Endodermal cell (in vitro differentiated cells): ENCODE results near the gene EPHA5. TPM values are rescaled to one million over a fixed set of nuclear protein-coding genes. Genes with fewer than 3 reads are reported as not detected.

ENCODE experiments used
- DNase-seq: peaks from one replicate; pipeline ENCODE4 v3.0.0-alpha.2; 2017
- H3K27ac ChIP-seq: 2 replicates; pipeline ENCODE4 v1.5.1; 2013; ENCODE audit warnings: mild to moderate bottlenecking, low read depth, low read length, moderate library complexity
- H3K27me3 ChIP-seq: 2 replicates; pipeline ENCODE4 v1.6.1; 2013; ENCODE audit warnings: mild to moderate bottlenecking, low read length, moderate library complexity; ENCODE audit not compliant: insufficient read depth, control insufficient read depth, poor library complexity, severe bottlenecking
- H3K36me3 ChIP-seq: 2 replicates; pipeline ENCODE4 v1.7.0; 2013; ENCODE audit warnings: mild to moderate bottlenecking, low read length, moderate library complexity; ENCODE audit not compliant: control insufficient read depth, insufficient read depth
- H3K4me1 ChIP-seq: one replicate; pipeline ENCODE4 v1.7.0; 2013; ENCODE audit warnings: low read length; ENCODE audit not compliant: control insufficient read depth, insufficient read depth
- H3K4me3 ChIP-seq: 2 replicates; pipeline ENCODE4 v1.5.1; 2013; ENCODE audit warnings: mild to moderate bottlenecking, low read length, moderate library complexity
- H3K9ac ChIP-seq: 2 replicates; pipeline ENCODE4 v1.6.1; 2013; ENCODE audit warnings: mild to moderate bottlenecking, low read length, moderate library complexity; ENCODE audit not compliant: poor library complexity, severe bottlenecking; ENCODE audit errors: extremely low read depth
- H3K9me3 ChIP-seq: 2 replicates; pipeline ENCODE4 v1.6.1; 2013; ENCODE audit warnings: mild to moderate bottlenecking, low read length, moderate library complexity; ENCODE audit not compliant: control insufficient read depth
- H3K27ac Mint-ChIP-seq: 2 replicates; pipeline ENCODE4 v1.8.0; 2020; ENCODE audit warnings: mixed read lengths
- H3K27me3 Mint-ChIP-seq: 2 replicates; pipeline ENCODE4 v1.8.0; 2021; ENCODE audit warnings: mild to moderate bottlenecking, mixed read lengths; ENCODE audit not compliant: insufficient read depth
- H3K36me3 Mint-ChIP-seq: 2 replicates; pipeline ENCODE4 v1.8.0; 2020; ENCODE audit warnings: low read depth, mixed read lengths
- H3K4me1 Mint-ChIP-seq: 2 replicates; pipeline ENCODE4 v1.8.0; 2020; ENCODE audit warnings: mixed read lengths
- H3K4me3 Mint-ChIP-seq: 2 replicates; pipeline ENCODE4 v1.8.0; 2020; ENCODE audit warnings: mild to moderate bottlenecking, moderate library complexity, mixed read lengths
- H3K9me3 Mint-ChIP-seq: 2 replicates; pipeline ENCODE4 v1.8.0; 2020; ENCODE audit warnings: mild to moderate bottlenecking, mixed read lengths
- WGBS, 2 experiments: methylation state at CpG; one replicate each; pipeline versions ENCODE4 v1.1.5 to v1.1.7; 2013; ENCODE audit warnings: missing lambda C conversion rate in 2 of 2, mixed read lengths in 1 of 2; ENCODE audit not compliant: insufficient coverage in 1 of 2, insufficient read length in 1 of 2; 5-methylcytosine and 5-hydroxymethylcytosine counted together
- total RNA-seq, 2 donors: library from RNA; stranded (reverse); fragmentation: NEBNext Ultra II Directional in 1 of 2; extraction: Animal tissue kit (Norgen Biotek cat#: 25700) in 1 of 2; gene quantifications; 2 replicates in 1 of 2; 3 replicates in 1 of 2; pipeline ENCODE4 v1.2.1, GENCODE V29; 2021
- TF ChIP-seq, protein P1 (sequence below): fragments of 200-600 bp; sonication (generic); conservative IDR thresholded peaks from 2 replicates; pipeline ENCODE4 v1.5.0; 2021; ENCODE audit warnings: antibody characterized with exemption, mild to moderate bottlenecking

EPHA5 gene
- total RNA-seq, 2 donors from 2014 or later = 0.09 TPM; not detected in 1

DNA sequence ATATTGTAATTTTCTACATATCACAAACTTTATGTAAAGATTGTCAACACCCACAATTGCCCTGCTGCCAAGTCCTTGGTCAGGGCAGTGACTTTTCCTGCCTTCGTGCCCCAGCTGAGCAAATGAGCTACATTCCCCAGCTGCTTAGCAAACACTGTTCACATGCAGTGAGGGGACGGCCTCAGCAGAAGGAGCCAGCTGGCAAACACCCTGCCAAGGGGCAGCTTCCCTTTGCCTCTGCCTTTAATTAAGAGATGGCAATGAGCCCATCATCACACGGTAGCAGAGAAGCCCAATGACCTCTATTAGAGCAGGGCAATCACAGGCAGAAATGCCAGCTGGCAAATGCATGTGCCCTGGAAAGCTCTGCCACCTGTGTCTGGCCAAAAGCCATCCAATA is 253.4 kb downstream of the EPHA5 start:
- Histone ChIP-seq H3K4me1 (no peaks in the 10 kb centered on the region), H3K27me3 (no peaks in the 10 kb centered on the region), H3K27ac (no peak overlapping the region), H3K9me3 (no peaks in the 10 kb centered on the region), H3K9ac (no peak overlapping the region), H3K36me3 (no peaks in the 10 kb centered on the region), H3K4me3 (no peak overlapping the region)
- Mint-ChIP-seq H3K9me3 (no peaks in the 10 kb centered on the region), H3K27me3 (no peaks in the 10 kb centered on the region), H3K27ac (no peak overlapping the region), H3K4me1 (no peaks in the 10 kb centered on the region), H3K36me3 (no peaks in the 10 kb centered on the region), H3K4me3 (no peak overlapping the region)
- DNase-seq = peak; percentile 67
- 69 to 75% methylated on average over 2 to 3 of the region's 3 CpGs for WGBS, 2 experiments
- TF ChIP-seq, protein P1, sequence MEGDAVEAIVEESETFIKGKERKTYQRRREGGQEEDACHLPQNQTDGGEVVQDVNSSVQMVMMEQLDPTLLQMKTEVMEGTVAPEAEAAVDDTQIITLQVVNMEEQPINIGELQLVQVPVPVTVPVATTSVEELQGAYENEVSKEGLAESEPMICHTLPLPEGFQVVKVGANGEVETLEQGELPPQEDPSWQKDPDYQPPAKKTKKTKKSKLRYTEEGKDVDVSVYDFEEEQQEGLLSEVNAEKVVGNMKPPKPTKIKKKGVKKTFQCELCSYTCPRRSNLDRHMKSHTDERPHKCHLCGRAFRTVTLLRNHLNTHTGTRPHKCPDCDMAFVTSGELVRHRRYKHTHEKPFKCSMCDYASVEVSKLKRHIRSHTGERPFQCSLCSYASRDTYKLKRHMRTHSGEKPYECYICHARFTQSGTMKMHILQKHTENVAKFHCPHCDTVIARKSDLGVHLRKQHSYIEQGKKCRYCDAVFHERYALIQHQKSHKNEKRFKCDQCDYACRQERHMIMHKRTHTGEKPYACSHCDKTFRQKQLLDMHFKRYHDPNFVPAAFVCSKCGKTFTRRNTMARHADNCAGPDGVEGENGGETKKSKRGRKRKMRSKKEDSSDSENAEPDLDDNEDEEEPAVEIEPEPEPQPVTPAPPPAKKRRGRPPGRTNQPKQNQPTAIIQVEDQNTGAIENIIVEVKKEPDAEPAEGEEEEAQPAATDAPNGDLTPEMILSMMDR = no peak

DNA sequence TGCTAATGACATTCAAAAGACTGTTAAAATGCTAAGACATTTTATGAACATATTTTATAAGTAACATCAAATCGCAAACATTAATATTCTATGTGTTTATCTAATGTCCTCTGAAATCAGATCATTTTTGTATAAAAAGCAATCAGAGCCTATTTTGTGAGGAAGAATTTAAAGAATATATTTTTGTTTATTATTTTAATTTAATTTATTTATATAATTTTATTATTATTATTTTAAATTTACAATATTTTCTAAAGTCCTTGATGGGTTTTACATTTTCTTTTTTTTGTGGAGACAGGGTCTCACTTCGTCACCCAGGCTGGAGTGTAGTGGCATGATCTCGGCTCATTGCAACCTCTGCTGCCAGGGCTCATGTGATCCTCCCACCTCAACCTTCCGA is 262.8 kb downstream of the EPHA5 start:
- DNase-seq = no peak
- no peak overlapping the region for H3K4me3 ChIP-seq
- no peaks in the 10 kb centered on the region for H3K9me3 ChIP-seq
- H3K36me3 ChIP-seq = no peaks in the 10 kb centered on the region
- H3K9ac ChIP-seq = no peak overlapping the region
- H3K27ac ChIP-seq = no peak overlapping the region
- Mint-ChIP-seq H3K27me3 (no peaks in the 10 kb centered on the region), H3K4me3 (no peak overlapping the region), H3K36me3 (no peaks in the 10 kb centered on the region), H3K9me3 (no peaks in the 10 kb centered on the region), H3K4me1 (no peaks in the 10 kb centered on the region), H3K27ac (no peak overlapping the region)
- no peaks in the 10 kb centered on the region for H3K27me3 ChIP-seq
- TF ChIP-seq, protein P1 = no peak
- H3K4me1 ChIP-seq = no peaks in the 10 kb centered on the region
- 89% methylated on average over 3 of the region's 4 CpGs; no CpG with 5 or more reads in 1 of the 2 experiments for WGBS, 2 experiments

DNA sequence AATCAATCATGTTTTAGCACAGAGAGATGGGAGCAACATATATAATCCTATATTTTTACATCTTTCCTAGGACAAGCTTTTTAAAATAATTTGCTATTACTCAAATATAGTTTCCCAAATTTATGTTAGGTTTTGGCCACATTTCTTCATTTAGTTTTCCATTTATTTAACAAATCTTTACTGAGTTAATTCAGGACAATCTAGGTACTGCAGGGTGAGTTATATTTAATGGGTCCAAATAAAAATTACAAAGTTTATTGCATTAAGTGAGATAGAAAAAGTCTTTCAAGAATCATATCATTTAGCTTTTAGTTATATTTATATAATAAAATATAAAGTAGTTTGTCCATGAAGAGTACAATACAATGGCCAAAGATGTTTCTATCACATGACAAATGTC is 269.2 kb downstream of the EPHA5 start:
- Histone ChIP-seq H3K4me3 (no peak overlapping the region), H3K27me3 (no peaks in the 10 kb centered on the region), H3K4me1 (no peaks in the 10 kb centered on the region), H3K9ac (no peak overlapping the region), H3K36me3 (no peaks in the 10 kb centered on the region), H3K9me3 (no peaks in the 10 kb centered on the region), H3K27ac (no peak overlapping the region)
- TF ChIP-seq, protein P1 = peak; percentile 43
- H3K4me3 Mint-ChIP-seq = no peak overlapping the region
- H3K36me3 Mint-ChIP-seq = no peaks in the 10 kb centered on the region
- no peak overlapping the region for H3K27ac Mint-ChIP-seq
- H3K4me1 Mint-ChIP-seq = no peaks in the 10 kb centered on the region
- no peaks in the 10 kb centered on the region for H3K9me3 Mint-ChIP-seq
- no peak for DNase-seq
- no peaks in the 10 kb centered on the region for H3K27me3 Mint-ChIP-seq
